A673 (cell line): ENCODE measurements around the gene DHDH. TPM values are rescaled to one million over a fixed set of nuclear protein-coding genes. Genes with fewer than 3 reads are reported as not detected.

Experiments
- BruUV-seq: library from RNA; stranded (reverse); fragments of 400-500 nt; replicated peaks from 2 replicates; lab custom pipeline; 2021; lab: Mats Ljungman, UMichigan
- CTCF ChIA-PET: fragments of 300-600 bp; sonication (Branson Sonifier 250); formaldehyde crosslinking; loops from one replicate; lab custom pipeline; 2022; ENCODE audit warnings: antibody characterized with exemption; lab: Charles Lee
- POLR2A ChIA-PET: fragments of 300-600 bp; sonication (Branson Sonifier 250); formaldehyde crosslinking; loops from one replicate; lab custom pipeline; 2022; ENCODE audit warnings: antibody characterized with exemption; ENCODE audit not compliant: low non-redundant PET; lab: Charles Lee
- DNase-seq: peaks from one replicate; pipeline ENCODE4 v3.0.0-alpha.2; 2015; ENCODE audit warnings: low spot score
- H3K27ac ChIP-seq: fragments of 200-600 bp; sonication (generic); 2 replicates; pipeline ENCODE4 v1.5.1; 2016; ENCODE audit warnings: mixed run types, low read depth, mild to moderate bottlenecking, mixed read lengths, antibody characterized with exemption, low read length; ENCODE audit not compliant: poor library complexity, severe bottlenecking
- H3K27me3 ChIP-seq: fragments of 200-600 bp; sonication (generic); replicated peaks from 2 replicates; pipeline ENCODE4 v1.6.1; 2017; ENCODE audit warnings: mixed run types, low read depth, mild to moderate bottlenecking, mixed read lengths, antibody characterized with exemption, low read length; ENCODE audit not compliant: insufficient read depth, poor library complexity
- H3K36me3 ChIP-seq: fragments of 200-600 bp; sonication (generic); 2 replicates; pipeline ENCODE4 v1.6.1; 2016; ENCODE audit warnings: mixed run types, mild to moderate bottlenecking, mixed read lengths, antibody characterized with exemption, low read length; ENCODE audit not compliant: insufficient read depth, poor library complexity, severe bottlenecking
- H3K4me1 ChIP-seq: fragments of 200-600 bp; sonication (generic); 2 replicates; pipeline ENCODE4 v1.6.1; 2017; ENCODE audit warnings: mixed run types, mild to moderate bottlenecking, mixed read lengths, antibody characterized with exemption, low read length; ENCODE audit not compliant: insufficient read depth, poor library complexity, severe bottlenecking
- H3K4me3 ChIP-seq: fragments of 200-600 bp; sonication (generic); 2 replicates; pipeline ENCODE4 v1.5.1; 2016; ENCODE audit warnings: low read depth, mixed run types, mild to moderate bottlenecking, mixed read lengths, low read length; ENCODE audit not compliant: poor library complexity, severe bottlenecking
- H3K9me3 ChIP-seq: fragments of 200-600 bp; sonication (generic); 2 replicates; pipeline ENCODE4 v1.6.1; 2016; ENCODE audit warnings: mixed run types, low read depth, mild to moderate bottlenecking, mixed read lengths, antibody characterized with exemption, low read length; ENCODE audit not compliant: poor library complexity, severe bottlenecking
- CTCF ChIP-seq: fragments of 300-800, 200-600 bp; sonication (generic); conservative IDR thresholded peaks from 2 replicates; pipeline ENCODE4 v1.5.1; 2017; ENCODE audit warnings: low read depth, mild to moderate bottlenecking, antibody characterized with exemption, low read length, moderate library complexity, mixed read lengths
- EZH2 ChIP-seq: fragments of 200-600 bp; sonication (generic); IDR thresholded peaks from 2 replicates; pipeline ENCODE4 v1.6.1; 2017; ENCODE audit warnings: borderline replicate concordance, low read depth, mild to moderate bottlenecking, mixed read lengths, antibody characterized with exemption, low read length; ENCODE audit not compliant: poor library complexity, severe bottlenecking
- intact Hi-C: fragments of 100-400 bp; cut with micrococcal nuclease; formaldehyde crosslinking; loops from one replicate; pipeline ENCODE4 v1.10.0; 2022; ENCODE audit not compliant: unreplicated experiment
- total RNA-seq: library from RNA; stranded (reverse); gene quantifications from 2 replicates; pipeline ENCODE4 v1.2.3, GENCODE V29; 2021

DHDH gene
- total RNA-seq, 1 experiment from 2014 or later = not detected

GRCh38 chr19:48934837-48935236 is 1.3 kb downstream of the DHDH start:
- Histone ChIP-seq H3K9me3 (no peaks in the 10 kb centered on the region), H3K4me3 (no peak overlapping the region), H3K27ac (no peak overlapping the region), H3K4me1 (no peaks in the 10 kb centered on the region), H3K27me3 (no peaks in the 10 kb centered on the region), H3K36me3 (no peaks in the 10 kb centered on the region)
- CTCF ChIA-PET = interaction anchor here (0.5 kb wide), 1 partner anchor 59 kb away, joined by 4 read pairs; the partner anchor contains the start of gene RUVBL2
- no TSS peak for BruUV-seq
- POLR2A ChIA-PET = no interaction called here
- TF ChIP-seq CTCF = no peak
- no peak for TF ChIP-seq EZH2
- intact Hi-C loops = no loop called here
- no peak for DNase-seq

- no TSS peak for BruUV-seq
- TF ChIP-seq CTCF = no peak
- no peak for TF ChIP-seq EZH2
- no peak for DNase-seq
- H3K27me3 ChIP-seq = no peaks in the 10 kb centered on the region
- ChIA-PET CTCF (no interaction called here), POLR2A (no interaction called here)
- no peak overlapping the region for H3K4me3 ChIP-seq
- peaks cover under 1% of the 10 kb centered on the region for H3K9me3 ChIP-seq
- H3K4me1 ChIP-seq = no peaks in the 10 kb centered on the region
- H3K27ac ChIP-seq = no peak overlapping the region
- H3K36me3 ChIP-seq = no peaks in the 10 kb centered on the region
- intact Hi-C loops = no loop called here
Observed at GRCh38 chr19:48935864-48936263, 2.4 kb downstream of the DHDH start.

- Histone ChIP-seq H3K27ac (no peak overlapping the region), H3K27me3 (no peaks in the 10 kb centered on the region), H3K36me3 (no peaks in the 10 kb centered on the region), H3K4me3 (no peak overlapping the region), H3K9me3 (peaks cover 4% of the 10 kb centered on the region), H3K4me1 (no peaks in the 10 kb centered on the region)
- ChIA-PET CTCF (no interaction called here), POLR2A (no interaction called here)
- intact Hi-C loops = no loop called here
- BruUV-seq = no TSS peak
- no peak for DNase-seq
- TF ChIP-seq EZH2 (no peak), CTCF (no peak)
Observed at GRCh38 chr19:48938256-48938655, 4.8 kb downstream of the DHDH start.
